ENCODE measurements around the gene IGF2BP2.

GRCh38 chr3:185646382-185647133, 178.3 kb downstream of the IGF2BP2 start:
- TF ChIP-seq POLR2AphosphoS5 (IDR thresholded peaks at IDR 0.05; ENCODE audit: low read depth, low read length), result no peak
- TF ChIP-seq POLR2A (IDR thresholded peaks at IDR 0.05; ENCODE audit: low read depth, low read length), result no peak
- no peak for TF ChIP-seq TAF1 (IDR thresholded peaks at IDR 0.05; ENCODE audit: low read depth, low read length)
- TF ChIP-seq PAX5 (IDR thresholded peaks at IDR 0.05; ENCODE audit: insufficient read depth, low read length, severe bottlenecking), result no peak

Data from GM12891 (cell line).